Ureter (tissue), 1 donor: ENCODE results near the gene STRN3. TPM values are rescaled to one million over a fixed set of nuclear protein-coding genes. Genes with fewer than 3 reads are reported as not detected.
"Not testable (repeated sequence)": the region's sequence is repeated elsewhere in the genome, so short reads cannot be mapped to it uniquely, and the experiment has no call there.

ENCODE experiments used
- DNase-seq: peaks from one replicate; pipeline ENCODE4 v3.0.0-alpha.2; 2020; ENCODE audit warnings: low spot score
- total RNA-seq: library from RNA; stranded (reverse); gene quantifications from one replicate; pipeline ENCODE4 v1.2.4, GENCODE V29; 2023
- donor health status: DM: yes; HTN: yes; CAD: no.

STRN3 gene
- total RNA-seq, 1 donor from 2014 or later, result 57.6 TPM

DNA sequence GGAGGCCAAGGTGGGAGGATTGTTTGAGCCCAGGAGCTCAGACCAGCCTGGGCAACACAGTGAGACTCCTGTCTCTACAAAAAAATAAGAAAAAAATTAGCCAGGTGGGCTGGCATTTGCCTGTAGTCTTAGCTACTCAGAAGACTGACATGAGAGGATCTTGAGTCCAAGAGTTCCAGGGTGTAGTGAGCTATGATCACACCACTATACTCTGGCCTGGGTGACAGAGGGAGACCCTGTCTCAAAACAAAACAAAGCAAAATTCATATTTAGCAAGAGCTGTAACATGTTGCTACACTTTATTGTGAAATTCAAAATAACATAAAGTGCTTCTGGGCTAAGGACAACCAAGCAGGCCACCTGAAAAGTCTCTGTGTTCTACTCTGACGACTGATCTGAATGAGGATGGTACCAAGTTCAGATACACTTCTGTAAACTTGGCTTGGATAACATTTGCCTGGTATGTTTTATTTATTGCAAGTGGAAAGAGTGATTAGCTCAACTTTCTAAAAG lies 11.6 kb upstream of the STRN3 start:
- DNase-seq, result no peak

DNA sequence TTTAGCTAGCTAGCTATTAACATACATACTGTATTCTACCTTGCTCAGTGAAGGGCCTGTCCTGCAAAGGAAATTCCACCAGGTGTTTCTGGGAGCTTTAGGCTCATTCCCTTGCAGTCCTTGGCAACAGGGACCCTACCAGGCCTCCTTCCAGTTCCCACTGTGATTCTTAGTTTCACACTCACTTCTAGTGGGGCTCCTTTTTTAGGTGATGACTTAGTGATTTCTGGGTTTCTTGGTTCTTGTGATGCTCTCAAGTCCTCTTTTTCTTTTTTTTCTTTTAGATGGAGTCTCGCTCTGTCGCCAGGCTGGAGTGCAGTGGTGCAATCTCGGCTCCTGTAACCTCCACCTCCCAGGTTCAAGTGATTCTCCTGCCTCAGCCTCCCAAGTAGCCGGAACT lies 10.4 kb upstream of the STRN3 start:
- no peak for DNase-seq

DNA sequence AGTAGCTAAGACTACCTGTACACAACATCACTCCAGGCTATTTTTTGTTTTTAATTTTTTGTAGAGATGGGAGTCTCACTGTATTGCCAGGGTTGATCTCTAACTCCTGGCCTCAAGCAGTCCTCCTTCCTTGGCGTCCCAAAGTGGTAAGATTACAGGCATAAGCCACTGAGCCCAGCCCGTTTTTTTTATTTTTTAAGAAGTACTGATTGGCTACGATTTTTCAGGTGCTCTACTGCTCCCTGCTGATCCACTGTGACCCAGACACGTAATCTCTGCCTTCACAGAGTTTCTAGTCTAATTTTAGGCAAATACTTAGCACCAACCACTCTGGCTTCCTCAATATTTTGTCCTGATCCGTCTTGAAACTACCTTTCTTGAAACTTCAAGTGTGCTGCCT lies 4.3 kb upstream of the STRN3 start:
- DNase-seq, result no peak

DNA sequence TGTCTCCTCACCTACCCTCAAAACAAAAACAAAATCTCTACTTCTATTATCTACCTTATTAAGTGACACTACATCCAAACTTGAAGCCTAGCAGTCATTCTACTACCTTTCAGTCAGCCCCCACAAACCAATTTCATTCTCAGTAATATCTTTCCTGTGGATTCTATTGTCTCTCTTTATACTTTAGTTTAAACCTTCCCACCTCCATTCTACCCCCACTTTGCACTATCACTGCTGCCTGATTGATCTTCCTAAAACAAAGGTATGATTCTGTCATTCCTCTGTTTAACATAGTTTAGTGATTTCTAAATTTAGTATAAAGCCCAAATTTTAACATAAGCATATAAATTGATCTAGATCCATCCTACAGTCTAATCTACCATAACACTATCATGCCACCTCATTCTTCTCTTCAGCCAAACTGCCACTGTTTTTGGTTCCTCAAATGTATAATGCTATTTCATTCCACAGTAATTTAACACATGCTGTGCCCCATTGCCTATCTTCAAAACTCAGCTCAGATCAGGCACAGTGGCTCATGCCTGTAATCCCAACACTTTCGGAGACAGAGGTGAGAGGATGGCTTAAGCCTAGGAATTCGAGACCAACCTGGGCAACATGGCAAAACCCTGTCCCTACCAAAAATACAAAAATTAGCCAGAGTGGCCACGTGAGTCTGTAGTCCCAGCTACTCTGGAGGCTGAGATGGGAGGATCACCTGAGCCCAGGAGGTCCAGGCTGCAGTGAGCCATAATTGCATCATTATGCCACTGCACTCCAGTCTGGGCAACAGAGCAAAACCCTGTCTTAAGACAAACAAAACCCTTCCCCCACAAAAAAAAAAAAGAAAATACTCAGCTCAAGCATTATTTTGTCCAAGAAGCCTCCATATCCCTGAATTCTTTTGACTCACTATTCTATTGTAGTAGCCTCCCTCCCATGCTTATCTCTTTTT lies 3.1 kb upstream of the STRN3 start:
- DNase-seq, result no peak

DNA sequence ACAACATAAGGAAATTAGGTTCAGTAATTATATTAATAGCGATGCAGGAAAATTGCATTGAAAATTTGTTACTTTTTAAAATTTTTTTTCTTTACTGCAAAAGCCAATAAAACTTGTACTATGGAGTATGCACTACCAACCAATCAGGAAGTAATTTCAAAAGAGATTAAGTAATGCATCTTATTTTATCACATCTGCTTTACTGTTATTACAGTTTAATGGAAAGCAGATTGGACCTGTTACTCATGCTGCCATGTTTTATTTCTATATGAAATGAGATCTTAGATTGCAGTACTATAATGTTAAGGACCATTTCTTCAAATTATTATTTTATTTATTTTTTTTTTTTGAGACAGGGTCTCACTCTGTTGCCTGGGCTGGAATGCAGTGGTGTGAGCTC lies 1.7 kb upstream of the STRN3 start:
- DNase-seq, result no peak

DNA sequence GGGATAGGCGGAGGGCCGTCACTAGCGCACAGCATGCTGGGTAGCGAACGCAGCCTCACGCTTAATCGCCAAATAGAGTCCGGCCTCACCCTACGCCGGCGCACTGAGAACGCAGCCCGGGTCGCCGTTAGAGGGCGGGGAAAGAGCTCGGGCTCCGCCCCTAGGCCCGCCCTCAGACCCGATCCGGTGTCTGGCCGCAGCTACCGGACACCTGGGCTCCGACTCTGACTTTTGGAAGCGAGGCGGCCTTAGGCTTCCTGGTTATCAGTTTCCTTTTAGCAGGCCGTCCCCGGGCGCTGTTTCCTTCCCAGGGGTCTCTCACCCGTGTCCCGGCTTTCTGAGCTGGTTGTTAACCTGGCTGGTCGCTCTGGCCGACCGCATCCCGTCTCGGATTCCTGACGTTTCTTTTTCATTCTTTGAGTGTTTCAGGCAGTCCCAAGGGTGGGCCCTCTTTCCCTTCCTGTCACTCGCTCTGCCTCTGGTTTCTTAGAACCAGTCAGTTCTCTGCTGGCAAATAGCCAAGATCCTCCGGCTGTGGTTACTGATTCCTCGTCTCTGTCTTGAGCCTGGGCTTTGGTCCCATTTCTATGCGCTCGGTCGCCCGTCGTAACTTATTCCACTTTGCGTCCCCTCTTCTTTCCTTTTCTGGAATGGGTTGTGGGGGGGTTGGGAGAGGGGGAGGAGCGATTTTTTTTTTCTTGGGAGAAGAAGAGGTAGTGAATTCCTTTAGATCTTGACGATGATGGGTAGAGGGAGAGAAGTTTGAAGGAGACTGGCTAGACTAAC lies 464 bp upstream of the STRN3 start:
- DNase-seq, result peak; percentile 96

DNA sequence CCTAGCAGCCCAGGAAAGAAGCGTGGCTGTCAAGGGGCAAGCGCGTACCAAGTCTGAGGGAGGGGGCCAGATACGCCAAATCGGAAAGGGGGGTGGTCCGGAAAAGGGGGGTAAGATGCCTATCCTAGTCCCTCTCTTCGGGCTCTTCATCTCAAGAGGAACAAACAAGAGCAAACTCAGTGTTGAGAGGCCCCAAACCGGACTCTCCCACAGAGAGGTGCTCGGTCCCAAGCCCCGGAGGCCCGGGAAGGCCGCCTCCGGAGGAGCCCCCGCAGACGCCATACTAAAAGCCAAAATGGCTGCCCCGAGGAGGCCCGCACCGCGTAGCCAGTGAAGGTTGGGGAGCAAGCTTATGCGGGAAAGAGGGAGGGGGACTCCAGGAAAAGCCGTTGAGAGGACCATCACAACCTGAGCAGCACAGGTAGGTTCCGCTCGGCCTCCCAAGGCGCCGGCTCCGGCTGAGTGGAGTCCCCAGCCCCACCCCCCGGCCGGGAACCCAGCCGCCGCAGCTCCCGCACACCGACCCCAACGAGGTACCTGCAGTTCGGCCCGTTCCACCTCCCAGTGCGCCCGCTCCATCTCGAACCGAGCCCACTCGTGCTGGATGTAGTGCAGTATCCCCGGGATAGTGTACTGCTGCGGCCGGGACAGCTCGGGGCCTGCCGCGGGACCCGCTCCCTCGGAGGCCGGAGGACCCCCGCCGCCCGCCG lies 657 bp downstream of the STRN3 start, which contains the start of gene AP4S1:
Gene AP4S1 (plus strand): TSS at position 283 of the 710 bp plus-strand sequence. CDS start 40,548 bp downstream, outside the sequence.
- DNase-seq, result peak; percentile 52

DNA sequence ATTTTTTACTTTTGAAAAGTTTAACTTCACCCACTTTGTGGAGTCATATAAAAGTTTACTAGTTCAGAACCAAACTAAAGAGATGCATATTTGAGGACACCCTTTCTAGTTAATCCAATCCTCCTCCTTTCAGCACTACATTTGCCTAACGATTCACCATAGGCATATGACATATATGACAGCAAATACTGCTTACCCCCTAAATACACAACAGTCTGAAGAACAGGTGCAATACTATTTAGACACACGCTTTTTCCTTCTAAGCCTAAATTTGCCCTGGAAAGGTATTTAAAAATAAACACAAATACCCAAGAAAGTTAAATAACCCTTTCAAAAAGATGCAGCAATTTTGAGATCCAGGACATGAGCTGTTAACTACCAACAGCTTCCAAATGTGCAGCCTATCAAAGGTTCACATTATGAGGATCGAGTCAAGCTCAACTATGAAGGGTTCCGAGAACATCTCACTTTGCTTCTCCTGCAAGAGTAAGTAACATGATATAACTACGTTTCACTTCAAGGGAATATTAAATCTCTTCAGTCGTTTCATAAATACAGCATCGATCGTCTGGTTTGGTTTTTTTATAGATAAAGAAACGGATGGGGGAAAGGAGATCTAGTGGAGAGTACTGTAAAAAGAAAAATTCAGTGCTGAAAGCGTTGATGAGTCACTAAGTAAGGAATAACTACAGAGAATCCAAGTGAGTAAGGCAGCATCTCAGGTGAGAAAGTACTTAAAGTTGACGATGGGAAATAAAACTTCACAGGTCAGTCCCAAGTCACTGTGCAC lies 1.4 kb downstream of the STRN3 start:
- DNase-seq, result no peak

DNA sequence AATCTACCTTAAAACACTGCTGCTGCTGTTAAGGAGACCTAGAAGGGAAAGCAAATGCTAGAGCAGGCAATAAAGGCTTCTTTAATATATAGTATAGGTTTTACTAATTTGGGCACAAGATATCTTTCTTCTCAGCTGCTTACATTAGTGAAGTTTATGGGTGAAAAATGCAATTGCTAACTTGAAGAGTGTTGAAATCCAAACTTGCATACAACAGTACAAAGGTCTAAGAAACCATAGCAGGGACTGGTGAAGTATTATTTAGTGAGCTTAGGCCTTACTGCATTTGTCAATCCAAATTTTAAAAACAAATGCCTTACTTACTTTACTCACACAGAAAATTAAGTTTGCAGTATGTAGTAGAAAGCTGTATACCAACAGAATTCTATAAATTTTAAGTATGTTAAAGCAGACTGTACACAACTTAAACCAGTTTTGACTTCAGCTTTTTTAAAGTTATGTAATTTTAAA lies 2.1 kb downstream of the STRN3 start:
- no peak for DNase-seq

DNA sequence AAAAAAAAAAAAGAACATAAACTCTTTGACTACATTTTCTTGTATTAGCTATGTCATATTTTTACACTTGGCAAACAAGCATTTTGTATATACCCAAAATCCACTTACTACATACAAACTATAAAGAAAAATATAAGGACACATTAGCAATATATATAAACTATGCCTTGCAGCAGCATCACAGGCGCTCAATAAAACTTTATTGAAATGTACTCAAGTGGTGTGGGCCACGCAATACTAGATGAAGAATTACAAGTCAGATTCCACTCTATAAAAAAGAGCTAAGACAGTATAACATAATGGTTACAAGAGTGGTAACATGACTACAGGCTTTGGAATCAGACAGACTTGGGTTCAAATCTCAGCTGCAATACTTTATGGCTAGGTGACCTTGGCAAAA lies 3.8 kb downstream of the STRN3 start:
- DNase-seq, result no peak

DNA sequence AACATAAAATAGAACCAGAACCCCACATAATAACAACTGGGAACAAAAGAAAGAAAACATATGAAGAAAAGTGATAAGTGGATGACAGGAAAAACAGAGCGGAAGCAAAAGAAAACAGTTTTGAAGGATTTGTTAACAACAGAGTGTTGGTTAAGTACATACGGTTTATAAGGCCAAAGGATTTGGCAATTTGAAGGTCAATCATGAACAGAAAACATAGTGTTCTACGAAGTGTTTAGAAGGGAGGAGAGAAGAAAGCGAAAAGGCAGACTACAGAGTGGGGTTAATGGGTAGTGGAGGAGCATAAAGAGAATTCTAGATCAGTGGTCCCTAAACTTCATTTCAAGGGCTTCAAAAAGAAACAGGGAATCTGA lies 4.6 kb downstream of the STRN3 start:
- no peak for DNase-seq

DNA sequence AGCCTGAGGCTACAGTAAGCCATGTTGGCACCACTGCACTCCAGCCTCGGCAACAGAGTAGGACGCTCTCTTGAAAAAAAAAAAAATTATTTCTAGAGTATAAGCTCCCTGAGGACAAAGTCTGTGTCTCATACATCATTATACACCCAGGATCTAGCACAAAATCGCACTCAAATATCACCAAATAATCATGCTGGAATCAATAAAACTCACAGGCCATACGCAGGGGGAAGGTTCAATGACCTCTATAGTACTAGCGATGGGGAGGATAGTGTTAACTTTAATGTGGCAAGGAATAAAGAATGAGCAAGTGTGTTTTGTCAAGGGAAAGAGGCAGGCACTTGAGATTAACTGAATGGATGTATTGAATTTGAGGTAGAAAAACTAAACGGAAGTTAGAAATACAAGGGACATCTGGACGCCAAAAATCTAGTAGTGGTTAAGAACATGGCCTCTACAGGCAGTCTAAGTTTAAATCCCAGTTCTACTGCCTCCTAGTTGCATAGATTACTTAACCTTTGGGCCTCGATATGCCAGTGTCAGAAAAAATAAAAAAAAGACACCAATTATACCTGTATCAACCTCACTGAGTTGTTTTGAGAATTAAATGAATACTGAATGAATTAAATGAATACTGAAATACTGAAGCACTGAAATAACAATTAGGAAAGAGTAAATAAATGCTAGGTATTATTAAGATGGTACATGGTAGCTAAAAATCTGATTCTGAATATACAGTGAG lies 5.2 kb downstream of the STRN3 start:
- DNase-seq, result no peak

DNA sequence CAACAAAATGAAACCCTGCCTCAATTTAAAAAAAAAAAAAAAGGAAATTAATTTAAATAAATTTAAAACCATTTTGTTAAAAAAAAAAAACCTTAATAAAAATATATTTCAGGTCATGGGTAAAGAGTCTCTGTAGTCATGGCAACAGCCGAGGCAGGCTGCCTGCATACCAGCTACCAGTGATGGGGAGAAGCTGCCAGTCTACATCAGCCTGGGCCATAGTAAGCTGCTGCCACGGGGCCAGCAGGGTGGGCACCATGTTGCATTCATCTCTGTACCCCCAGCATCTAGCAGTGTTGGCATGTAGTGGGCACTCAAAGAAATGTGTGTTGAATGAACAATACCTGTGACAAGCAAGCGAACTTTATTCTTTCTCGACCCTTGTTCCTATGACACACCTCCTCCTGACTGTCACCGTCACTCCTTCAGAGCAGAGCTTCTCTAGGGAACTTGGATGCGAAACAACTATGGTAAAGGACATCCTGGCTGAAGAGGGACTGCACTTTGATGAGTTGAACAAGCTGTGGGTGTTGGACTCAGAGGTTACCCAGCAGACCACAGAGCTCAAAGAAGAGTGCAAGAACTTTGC lies 8.0 kb downstream of the STRN3 start:
- DNase-seq, result no peak

DNA sequence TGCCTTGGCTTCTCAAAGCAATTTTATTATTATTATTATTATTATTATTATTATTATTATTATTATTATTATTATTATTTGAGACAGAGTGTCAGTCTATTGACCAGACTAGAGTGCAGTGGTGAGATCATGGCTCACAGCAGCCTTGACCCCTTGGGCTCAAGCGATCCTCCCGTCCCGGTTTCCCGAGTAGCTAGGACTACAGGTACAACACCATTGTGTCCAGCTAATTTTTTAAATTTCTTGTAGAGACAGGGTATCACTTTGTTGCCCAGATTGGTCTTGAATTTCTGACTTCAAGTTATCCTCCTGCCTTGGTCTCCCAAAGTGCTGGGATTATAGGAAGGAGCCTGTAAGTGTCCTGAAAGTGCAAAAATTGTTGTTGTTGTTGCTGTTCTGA lies 12.3 kb downstream of the STRN3 start:
- DNase-seq, result no peak

DNA sequence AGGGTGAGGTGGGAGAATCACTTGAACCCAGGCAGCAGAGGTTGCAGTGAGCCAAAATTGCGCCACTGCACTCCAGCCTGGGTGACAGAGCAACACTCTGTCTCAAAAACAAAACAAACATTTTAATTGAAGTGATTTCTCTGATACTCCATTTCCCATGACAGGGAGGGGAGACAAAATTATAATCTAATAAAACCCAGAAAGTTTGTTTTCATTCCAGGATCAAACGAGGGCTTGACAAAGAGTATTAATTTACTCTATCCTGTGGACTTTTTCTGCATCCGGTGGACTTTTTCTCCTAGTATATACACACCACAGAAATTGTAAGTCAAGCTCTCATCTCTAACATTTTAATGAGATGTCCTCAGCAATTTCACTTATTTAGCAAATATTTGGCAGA lies 15.2 kb downstream of the STRN3 start:
- no peak for DNase-seq

DNA sequence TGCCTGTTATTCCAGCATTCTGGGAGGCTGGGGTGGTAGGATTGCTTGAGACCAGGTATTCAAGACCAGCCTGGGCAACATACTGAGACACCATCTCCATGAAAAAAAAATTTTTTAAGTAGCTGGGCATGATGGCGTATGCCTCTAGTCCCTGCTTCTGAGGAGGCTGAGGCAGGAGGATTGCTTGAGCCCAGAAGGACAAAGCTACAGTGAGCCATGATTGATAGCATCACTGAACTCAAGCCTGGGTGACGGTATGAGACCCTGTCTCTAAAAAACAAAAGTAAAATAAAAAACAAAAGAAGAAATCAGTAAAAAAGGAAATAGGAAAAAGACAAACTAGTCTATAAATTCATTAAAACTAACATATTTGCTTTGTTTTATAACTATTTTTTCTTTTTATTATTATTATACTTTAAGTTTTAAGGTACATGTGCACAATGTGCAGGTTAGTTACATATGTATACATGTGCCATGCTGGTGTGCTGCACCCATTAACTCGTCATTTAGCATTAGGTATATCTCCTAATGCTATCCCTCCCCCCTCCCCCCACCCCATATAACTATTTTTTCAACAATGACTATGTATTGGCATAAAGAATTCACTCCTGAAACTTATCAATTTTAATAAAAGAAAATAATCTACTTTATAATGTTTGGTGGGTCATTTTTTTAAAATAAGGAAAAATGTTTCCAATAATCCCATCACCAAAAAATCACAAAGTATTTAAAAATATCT lies 16.2 kb downstream of the STRN3 start:
- DNase-seq, result no peak

DNA sequence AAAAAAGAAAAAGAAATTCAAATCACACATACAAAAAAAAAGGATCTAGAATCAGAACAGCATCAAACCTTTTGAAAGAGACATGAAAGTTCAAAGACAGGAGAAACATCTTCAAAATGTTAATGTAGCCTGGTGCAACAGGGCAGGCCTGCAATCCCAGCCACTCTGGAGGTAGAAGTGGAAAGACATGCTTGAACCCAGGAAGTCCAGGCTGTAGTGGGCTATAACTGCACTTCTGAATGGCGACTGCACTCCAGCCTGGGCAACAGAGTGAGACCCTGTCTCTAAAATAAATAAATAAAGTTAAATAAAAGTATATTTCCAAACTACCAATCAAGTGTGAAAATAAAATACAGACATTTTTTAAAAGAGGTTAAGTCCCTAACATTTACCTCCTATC lies 19.5 kb downstream of the STRN3 start:
- no peak for DNase-seq

DNA sequence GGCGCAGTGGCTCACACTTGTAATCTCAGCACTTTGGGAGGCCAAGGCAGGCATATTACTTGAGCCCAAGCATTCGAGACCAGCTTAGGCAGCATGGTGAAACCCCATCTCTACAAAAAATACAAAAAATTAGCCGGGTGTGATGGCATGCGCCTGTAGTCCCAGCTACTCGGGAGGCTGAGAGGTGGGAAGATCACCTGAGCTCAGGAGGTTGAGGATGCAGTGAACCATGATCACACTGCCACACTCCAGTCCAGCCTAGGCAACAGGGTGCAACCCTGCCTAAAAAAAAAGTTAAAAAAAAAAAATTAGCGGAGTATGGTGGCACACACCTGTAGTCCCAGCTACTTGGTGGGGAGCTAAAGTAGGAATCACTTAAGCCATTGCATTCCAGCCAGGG lies 22.2 kb downstream of the STRN3 start:
- not testable (repeated sequence) for DNase-seq

DNA sequence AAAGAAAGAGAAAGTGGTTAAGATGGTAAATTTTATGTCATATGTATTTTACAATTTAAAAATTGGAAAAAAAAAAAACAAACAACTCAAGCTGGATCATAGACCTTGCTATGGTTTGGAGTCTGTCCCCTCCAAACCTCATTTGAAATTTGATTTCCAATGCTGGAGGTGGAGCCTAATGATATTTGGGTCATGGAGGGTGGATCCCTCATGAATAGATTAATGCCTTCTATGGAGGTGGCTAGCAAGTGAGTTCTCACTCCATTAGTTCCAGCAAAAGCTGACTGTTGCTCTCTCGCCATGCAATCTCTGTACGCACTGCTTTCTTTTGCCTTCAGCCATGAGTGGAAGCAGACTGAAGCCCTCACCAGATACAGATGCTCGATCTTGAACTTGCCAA lies 22.9 kb downstream of the STRN3 start:
- DNase-seq, result no peak
